Measurements from ENCODE around the gene TGFBRAP1.

- TF ChIP-seq CTCF (IDR thresholded peaks at IDR 0.05; ENCODE audit: insufficient read depth, low read length): no peak
- TF ChIP-seq POLR2AphosphoS5 (IDR thresholded peaks at IDR 0.05; ENCODE audit: low read depth): no peak
- no peak for TF ChIP-seq GABPA (IDR thresholded peaks at IDR 0.05; ENCODE audit: low read depth)
- TF ChIP-seq REST (IDR thresholded peaks at IDR 0.05; ENCODE audit: insufficient replicate concordance, low read depth): no peak
Observed at GRCh38 chr2:105357122-105357521, 27.6 kb upstream of the TGFBRAP1 start.
